ENCODE measurements around the gene UTP4. TPM values are rescaled to one million over a fixed set of nuclear protein-coding genes. Genes with fewer than 3 reads are reported as not detected.

The UTP4 gene
- total RNA-seq, 1 experiment from 2014 or later, result 125 TPM

DNA sequence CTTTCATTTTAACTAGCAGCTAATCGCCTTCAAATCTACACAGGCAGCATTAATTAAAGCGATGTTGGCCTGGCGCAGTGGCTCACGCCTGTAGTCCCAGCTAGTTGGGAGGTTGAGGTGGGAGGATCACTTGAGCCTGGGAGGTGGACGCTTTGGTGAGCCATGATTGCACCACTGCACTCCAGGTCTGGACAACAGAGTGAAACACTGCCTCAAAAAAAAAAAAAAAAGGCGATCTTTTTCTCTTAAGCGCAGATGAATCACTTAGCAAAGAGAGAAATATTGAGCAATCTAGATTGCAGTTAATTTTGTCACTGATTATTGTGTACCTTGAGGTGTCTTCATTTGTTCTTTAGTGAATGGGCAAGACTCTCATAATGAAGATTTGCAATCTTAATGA, 66.9 kb downstream of the UTP4 start (continued):
- TF ChIP-seq ELF1 (IDR thresholded peaks at IDR 0.05; ENCODE audit: borderline replicate concordance, low read depth), result no peak

DNA sequence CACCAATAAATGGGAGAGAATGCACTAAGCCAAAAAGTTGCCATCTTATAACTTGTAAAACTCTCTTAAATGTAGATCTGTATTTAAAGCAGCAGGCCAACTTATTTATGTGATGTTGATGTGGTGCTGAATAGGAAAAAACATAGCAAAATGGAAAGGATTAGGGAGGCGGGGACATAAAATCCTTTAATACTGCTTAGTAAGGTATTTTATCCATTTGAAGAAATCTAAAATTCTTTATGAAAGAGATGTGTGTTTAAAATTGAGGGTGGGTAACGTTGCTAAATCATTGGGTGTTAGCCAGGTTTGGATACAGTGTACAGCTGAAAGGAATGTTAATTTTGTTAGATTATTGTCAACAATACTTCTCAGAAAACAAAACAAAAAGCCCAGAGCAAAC, 68.8 kb downstream of the UTP4 start:
- Histone ChIP-seq H3K9ac (ENCODE audit: low read length) (no peak overlapping the region), H4K20me1 (ENCODE audit: insufficient read depth) (no peaks in the 10 kb centered on the region), H3K79me2 (ENCODE audit: insufficient read depth, low read length) (peaks cover 40% of the 10 kb centered on the region), H3K4me1 (ENCODE audit: control insufficient read depth in 1 of 2, insufficient read depth in 2 of 2, low read length in 2 of 2) (peaks cover 3 to 8% of the 10 kb centered on the region in 2 experiments; a peak in 3 of 4 replicates), H3K27me3 (ENCODE audit: insufficient read depth, low read length) (no peaks in the 10 kb centered on the region), H2AFZ (ENCODE audit: low read depth, low read length, poor library complexity, severe bottlenecking) (no peak overlapping the region), H3K9me3 (ENCODE audit: control insufficient read depth in 1 of 2, insufficient read depth in 1 of 2, low read depth in 1 of 2, low read length in 2 of 2) (no peaks in the 10 kb centered on the region), H3K4me2 (ENCODE audit: low read length) (no peak overlapping the region), H3K4me3 (replicated peaks in 1 of 2; ENCODE audit: low read depth in 1 of 2, low read length in 2 of 2) (no peak overlapping the region), H3K36me3 (ENCODE audit: control insufficient read depth in 1 of 2, insufficient read depth in 2 of 2, low read length in 2 of 2) (no peaks in the 10 kb centered on the region), H3K27ac (ENCODE audit: low read depth, low read length) (no peak overlapping the region), H3K9me2 (ENCODE audit: insufficient read depth) (no peaks in the 10 kb centered on the region)
- ChIA-PET CTCF (no interaction called here), POLR2A (no interaction called here), RAD21 (ENCODE audit: low non-redundant PET in 1 of 2, low total read pairs in 2 of 2, uncharacterized antibody in 2 of 2, unreplicated experiment in 2 of 2) (no interaction called here)
- no peak for DNase-seq (ENCODE audit: low read depth, low spot score)
- no peak for ATAC-seq
- TF ChIP-seq, protein P1, sequence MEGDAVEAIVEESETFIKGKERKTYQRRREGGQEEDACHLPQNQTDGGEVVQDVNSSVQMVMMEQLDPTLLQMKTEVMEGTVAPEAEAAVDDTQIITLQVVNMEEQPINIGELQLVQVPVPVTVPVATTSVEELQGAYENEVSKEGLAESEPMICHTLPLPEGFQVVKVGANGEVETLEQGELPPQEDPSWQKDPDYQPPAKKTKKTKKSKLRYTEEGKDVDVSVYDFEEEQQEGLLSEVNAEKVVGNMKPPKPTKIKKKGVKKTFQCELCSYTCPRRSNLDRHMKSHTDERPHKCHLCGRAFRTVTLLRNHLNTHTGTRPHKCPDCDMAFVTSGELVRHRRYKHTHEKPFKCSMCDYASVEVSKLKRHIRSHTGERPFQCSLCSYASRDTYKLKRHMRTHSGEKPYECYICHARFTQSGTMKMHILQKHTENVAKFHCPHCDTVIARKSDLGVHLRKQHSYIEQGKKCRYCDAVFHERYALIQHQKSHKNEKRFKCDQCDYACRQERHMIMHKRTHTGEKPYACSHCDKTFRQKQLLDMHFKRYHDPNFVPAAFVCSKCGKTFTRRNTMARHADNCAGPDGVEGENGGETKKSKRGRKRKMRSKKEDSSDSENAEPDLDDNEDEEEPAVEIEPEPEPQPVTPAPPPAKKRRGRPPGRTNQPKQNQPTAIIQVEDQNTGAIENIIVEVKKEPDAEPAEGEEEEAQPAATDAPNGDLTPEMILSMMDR (IDR thresholded peaks at IDR 0.05 in 2 of 3, conservative IDR thresholded peaks at IDR 0.05 in 1 of 3; ENCODE audit: borderline replicate concordance in 1 of 3, insufficient read depth in 1 of 3, low read depth in 2 of 3, low read length in 2 of 3), result no peak
- TF ChIP-seq FOSL1 (IDR thresholded peaks at IDR 0.05; ENCODE audit: low read depth) (no peak), ZFX (IDR thresholded peaks at IDR 0.05) (no peak), POLR2A (IDR thresholded peaks at IDR 0.05; ENCODE audit: borderline replicate concordance, extremely low read depth, insufficient read depth, insufficient read length) (no peak), CBX3 (IDR thresholded peaks at IDR 0.05; ENCODE audit: low read depth) (no peak)
- TF ChIP-seq, protein P2, sequence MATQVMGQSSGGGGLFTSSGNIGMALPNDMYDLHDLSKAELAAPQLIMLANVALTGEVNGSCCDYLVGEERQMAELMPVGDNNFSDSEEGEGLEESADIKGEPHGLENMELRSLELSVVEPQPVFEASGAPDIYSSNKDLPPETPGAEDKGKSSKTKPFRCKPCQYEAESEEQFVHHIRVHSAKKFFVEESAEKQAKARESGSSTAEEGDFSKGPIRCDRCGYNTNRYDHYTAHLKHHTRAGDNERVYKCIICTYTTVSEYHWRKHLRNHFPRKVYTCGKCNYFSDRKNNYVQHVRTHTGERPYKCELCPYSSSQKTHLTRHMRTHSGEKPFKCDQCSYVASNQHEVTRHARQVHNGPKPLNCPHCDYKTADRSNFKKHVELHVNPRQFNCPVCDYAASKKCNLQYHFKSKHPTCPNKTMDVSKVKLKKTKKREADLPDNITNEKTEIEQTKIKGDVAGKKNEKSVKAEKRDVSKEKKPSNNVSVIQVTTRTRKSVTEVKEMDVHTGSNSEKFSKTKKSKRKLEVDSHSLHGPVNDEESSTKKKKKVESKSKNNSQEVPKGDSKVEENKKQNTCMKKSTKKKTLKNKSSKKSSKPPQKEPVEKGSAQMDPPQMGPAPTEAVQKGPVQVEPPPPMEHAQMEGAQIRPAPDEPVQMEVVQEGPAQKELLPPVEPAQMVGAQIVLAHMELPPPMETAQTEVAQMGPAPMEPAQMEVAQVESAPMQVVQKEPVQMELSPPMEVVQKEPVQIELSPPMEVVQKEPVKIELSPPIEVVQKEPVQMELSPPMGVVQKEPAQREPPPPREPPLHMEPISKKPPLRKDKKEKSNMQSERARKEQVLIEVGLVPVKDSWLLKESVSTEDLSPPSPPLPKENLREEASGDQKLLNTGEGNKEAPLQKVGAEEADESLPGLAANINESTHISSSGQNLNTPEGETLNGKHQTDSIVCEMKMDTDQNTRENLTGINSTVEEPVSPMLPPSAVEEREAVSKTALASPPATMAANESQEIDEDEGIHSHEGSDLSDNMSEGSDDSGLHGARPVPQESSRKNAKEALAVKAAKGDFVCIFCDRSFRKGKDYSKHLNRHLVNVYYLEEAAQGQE (IDR thresholded peaks at IDR 0.05; ENCODE audit: low read depth), result no peak
- BruUV-seq (replicated peaks), result no TSS peak
- intact Hi-C loops (cut with micrococcal nuclease), result no loop called here

All from HCT116 (cell line).